IMR-90 (cell line): ENCODE measurements around the gene VAV3. TPM values are rescaled to one million over a fixed set of nuclear protein-coding genes. Genes with fewer than 3 reads are reported as not detected.
"Not testable (repeated sequence)": the region's sequence is repeated elsewhere in the genome, so short reads cannot be mapped to it uniquely, and the experiment has no call there.

Experiments used
- ATAC-seq: fragments of 200-7000 bp; cut with Tn5 transposase; 2 replicates; pipeline ENCODE4 v1.9.1; 2020; ENCODE audit warnings: low read depth, mild to moderate bottlenecking, moderate library complexity
- BruUV-seq: library from RNA; stranded (reverse); fragments of 400-500 nt; replicated peaks from 2 replicates; lab custom pipeline; 2021; lab: Mats Ljungman, UMichigan
- CTCF ChIA-PET: fragments of 300-600 bp; formaldehyde crosslinking; extraction: SDS; loops from one replicate; lab custom pipeline; 2021; ENCODE audit warnings: antibody characterized with exemption; lab: Yijun Ruan, JAX
- POLR2A ChIA-PET: fragments of 300-600 bp; sonication (Branson Sonifier 250); formaldehyde crosslinking; loops from one replicate; lab custom pipeline; 2022; ENCODE audit warnings: antibody characterized with exemption; ENCODE audit not compliant: unreplicated experiment; lab: Charles Lee
- DNase-seq: peaks from one replicate; pipeline ENCODE4 v3.0.0; 2013
- H2AFZ ChIP-seq: replicated peaks from 2 replicates; pipeline ENCODE3; 2013; ENCODE audit warnings: low read length, mild to moderate bottlenecking; ENCODE audit not compliant: poor library complexity
- H2AK5ac ChIP-seq: 2 replicates; pipeline ENCODE4 v1.6.1; 2013; ENCODE audit warnings: low read depth, low read length, inconsistent platforms
- H2AK9ac ChIP-seq: replicated peaks from 2 replicates; pipeline ENCODE3; 2013; ENCODE audit warnings: mild to moderate bottlenecking, low read depth, low read length, moderate library complexity; ENCODE audit not compliant: poor library complexity
- H2BK120ac ChIP-seq: 2 replicates; pipeline ENCODE4 v1.6.1; 2013; ENCODE audit warnings: low read depth, low read length, inconsistent platforms
- H2BK15ac ChIP-seq: 3 replicates; pipeline ENCODE4 v1.6.1; 2013; ENCODE audit warnings: low read depth, low read length, inconsistent platforms
- H2BK20ac ChIP-seq: 2 replicates; pipeline ENCODE4 v1.6.1; 2013; ENCODE audit warnings: low read depth, mild to moderate bottlenecking, inconsistent platforms, low read length, moderate library complexity
- H2BK5ac ChIP-seq: 2 replicates; pipeline ENCODE4 v1.6.1; 2013; ENCODE audit warnings: mild to moderate bottlenecking, low read depth, low read length, inconsistent platforms; ENCODE audit not compliant: poor library complexity, severe bottlenecking
- H3K14ac ChIP-seq: replicated peaks from 2 replicates; pipeline ENCODE4 v1.6.1; 2013; ENCODE audit warnings: low read depth, low read length, inconsistent platforms
- H3K18ac ChIP-seq: 2 replicates; pipeline ENCODE4 v1.6.1; 2013; ENCODE audit warnings: low read depth, low read length, control low read depth
- H3K23ac ChIP-seq: 2 replicates; pipeline ENCODE4 v1.6.1; 2013; ENCODE audit warnings: low read depth, low read length, inconsistent platforms
- H3K27ac ChIP-seq: 2 replicates; pipeline ENCODE4 v1.5.1; 2013; ENCODE audit warnings: mild to moderate bottlenecking, control low read depth, low read length; ENCODE audit not compliant: insufficient read depth
- H3K27me3 ChIP-seq: 2 replicates; pipeline ENCODE4 v1.6.1; 2013; ENCODE audit warnings: low read length; ENCODE audit not compliant: control insufficient read depth, insufficient read depth
- H3K36me3 ChIP-seq: 2 replicates; pipeline ENCODE4 v1.6.1; 2013; ENCODE audit warnings: low read length, mixed read lengths; ENCODE audit not compliant: control insufficient read depth, insufficient read depth
- H3K4ac ChIP-seq: 2 replicates; pipeline ENCODE4 v1.6.1; 2013; ENCODE audit warnings: low read depth, low read length, inconsistent platforms
- H3K4me1 ChIP-seq: 2 replicates; pipeline ENCODE4 v1.6.1; 2013; ENCODE audit warnings: low read length, mixed read lengths; ENCODE audit not compliant: control insufficient read depth, insufficient read depth
- H3K4me2 ChIP-seq: 2 replicates; pipeline ENCODE4 v1.6.1; 2013; ENCODE audit warnings: low read depth, mild to moderate bottlenecking, control low read depth, low read length, moderate library complexity
- H3K4me3 ChIP-seq: 2 replicates; pipeline ENCODE4 v1.5.1; 2013; ENCODE audit warnings: low read depth, mild to moderate bottlenecking, control low read depth, low read length, moderate library complexity; ENCODE audit not compliant: insufficient read depth
- H3K56ac ChIP-seq: 2 replicates; pipeline ENCODE4 v1.6.1; 2013; ENCODE audit warnings: low read length, inconsistent platforms; ENCODE audit not compliant: insufficient read depth; ENCODE audit errors: extremely low read depth
- H3K79me1 ChIP-seq, 2 experiments: 2 replicates each; pipeline ENCODE4 v1.6.1; 2013; ENCODE audit warnings: low read length in 2 of 2, inconsistent platforms in 1 of 2, low read depth in 1 of 2
- H3K9ac ChIP-seq: 2 replicates; pipeline ENCODE4 v1.6.1; 2013; ENCODE audit warnings: low read depth, low read length, control low read depth
- H3K9me1 ChIP-seq: 2 replicates; pipeline ENCODE4 v1.6.1; 2013; ENCODE audit warnings: low read length, inconsistent platforms; ENCODE audit not compliant: insufficient read depth
- H3K9me3 ChIP-seq: 2 replicates; pipeline ENCODE4 v1.6.1; 2013; ENCODE audit warnings: low read length; ENCODE audit not compliant: control insufficient read depth, insufficient read depth
- H4K20me1 ChIP-seq: 2 replicates; pipeline ENCODE4 v1.6.1; 2013; ENCODE audit warnings: low read length, inconsistent platforms; ENCODE audit not compliant: insufficient read depth
- H4K5ac ChIP-seq: 2 replicates; pipeline ENCODE4 v1.6.1; 2013; ENCODE audit warnings: mild to moderate bottlenecking, low read depth, low read length, control low read depth
- H4K8ac ChIP-seq, 2 experiments: 2 replicates each; pipeline ENCODE4 v1.6.1; 2013; ENCODE audit warnings: low read depth in 2 of 2, low read length in 2 of 2, control low read depth in 1 of 2, inconsistent platforms in 1 of 2
- H4K91ac ChIP-seq: 2 replicates; pipeline ENCODE4 v1.6.1; 2013; ENCODE audit warnings: low read depth, low read length, inconsistent platforms; ENCODE audit not compliant: insufficient read depth
- POLR2A ChIP-seq: IDR thresholded peaks from 2 replicates; pipeline ENCODE4 v1.6.1; 2012; ENCODE audit warnings: mild to moderate bottlenecking, low read depth, low read length
- RAD21 ChIP-seq: IDR thresholded peaks from 2 replicates; pipeline ENCODE4 v1.6.1; 2012; ENCODE audit warnings: low read length, improper control_type of control experiment
- WGBS, 2 experiments: methylation state at CpG; one replicate each; pipeline versions ENCODE4 v1.1.5 to v1.1.7; 2013; ENCODE audit warnings: missing lambda C conversion rate in 2 of 2; ENCODE audit not compliant: insufficient read length in 1 of 2; ENCODE audit errors: extremely low coverage in 2 of 2; 5-methylcytosine and 5-hydroxymethylcytosine counted together
- dilution Hi-C: fragments of 300-500 bp; cut with HindIII; formaldehyde crosslinking; loops from one replicate; pipeline ENCODE4 v1.14.3; 2018; ENCODE audit warnings: low sequenced_read_pairs; ENCODE audit not compliant: unreplicated experiment
- in situ Hi-C: fragments of 300-500 bp; cut with MboI; formaldehyde crosslinking; loops from 3 replicates; pipeline ENCODE4 v1.14.3; 2019; ENCODE audit warnings: low sequenced_read_pairs, inconsistent platforms, mixed read lengths
- intact Hi-C: fragments of 100-400 bp; cut with micrococcal nuclease; formaldehyde crosslinking; loops from 2 replicates; pipeline ENCODE4 v1.10.0; 2022
- polyA plus RNA-seq, 3 experiments: library from polyadenylated mRNA; depleted of rRNA; stranded (reverse); fragments of >200 nt; gene quantifications; 2 replicates each; pipeline ENCODE4 v1.2.3, GENCODE V29; 2012; ENCODE audit warnings: low replicate concordance in 1 of 3
- total RNA-seq: library from RNA; depleted of rRNA; stranded (reverse); fragments of >200 nt; gene quantifications from 2 replicates; pipeline ENCODE4 v1.2.3, GENCODE V29; 2012

The VAV3 gene
- total and polyA plus RNA-seq, 2 of the 4 experiments (the other 2 are of a cell fraction) = 0.12 to 0.18 TPM

GRCh38 chr1:108007070-108007469 is 42.1 kb upstream of the VAV3 start:
- ChIA-PET POLR2A (no interaction called here), CTCF (no interaction called here)
- Histone ChIP-seq H3K36me3 (no peaks in the 10 kb centered on the region), H4K20me1 (no peaks in the 10 kb centered on the region), H3K4me1 (no peaks in the 10 kb centered on the region), H3K27ac (no peak overlapping the region), H3K14ac (no peak overlapping the region), H2BK120ac (no peak overlapping the region), H3K9me3 (no peaks in the 10 kb centered on the region), H2BK5ac (no peak overlapping the region), H3K56ac (no peak overlapping the region), H3K9ac (no peak overlapping the region), H2AK9ac (no peak overlapping the region), H3K18ac (no peak overlapping the region), H3K4me3 (no peak overlapping the region), H2BK15ac (no peak overlapping the region), H3K79me1 (no peaks in the 10 kb centered on the region), H2BK20ac (no peak overlapping the region), H3K23ac (no peak overlapping the region), H3K4me2 (no peak overlapping the region), H4K8ac (no peak overlapping the region), H3K9me1 (no peaks in the 10 kb centered on the region), H2AFZ (no peak overlapping the region), H4K5ac (no peak overlapping the region), H4K91ac (no peak overlapping the region), H3K4ac (no peak overlapping the region), H2AK5ac (no peak overlapping the region), H3K27me3 (no peaks in the 10 kb centered on the region)
- no peak for TF ChIP-seq POLR2A
- TF ChIP-seq RAD21 = no peak
- WGBS, 2 experiments = no CpG with 5 or more reads among the region's 1 CpG
- in situ Hi-C loops (no loop called here), intact Hi-C loops (no loop called here), dilution Hi-C loops (no loop called here)
- ATAC-seq (no peak), DNase-seq (no peak)
- BruUV-seq = no TSS peak

GRCh38 chr1:108004919-108005318 is 39.9 kb upstream of the VAV3 start:
- H3K4ac ChIP-seq, DNase-seq, dilution Hi-C loops, H3K36me3 ChIP-seq, H2BK15ac ChIP-seq, POLR2A ChIA-PET, H2AK5ac ChIP-seq, H2AFZ ChIP-seq, H3K4me1 ChIP-seq, in situ Hi-C loops, CTCF ChIA-PET, H3K4me3 ChIP-seq, H3K27me3 ChIP-seq, intact Hi-C loops, H4K5ac ChIP-seq, H3K14ac ChIP-seq, H2AK9ac ChIP-seq, H3K9me1 ChIP-seq, H2BK120ac ChIP-seq, H3K9me3 ChIP-seq, H3K23ac ChIP-seq, H3K18ac ChIP-seq, ATAC-seq, H3K79me1 ChIP-seq, H3K27ac ChIP-seq, H2BK20ac ChIP-seq, H3K4me2 ChIP-seq, H2BK5ac ChIP-seq, H3K56ac ChIP-seq, H4K20me1 ChIP-seq, BruUV-seq, H3K9ac ChIP-seq, H4K8ac ChIP-seq, H4K91ac ChIP-seq: not testable (repeated sequence)
- WGBS, 2 experiments = no CpG with 5 or more reads among the region's 3 CpGs
